GM19035 (cell line): ENCODE data around the gene MPZL1.

Source experiments
- ATAC-seq: cut with Tn5 transposase; IDR thresholded peaks from one replicate; pipeline ENCODE4 v1.9.1; 2021; ENCODE audit not compliant: unreplicated experiment

The MPZL1 gene

GRCh38 chr1:167748906-167749305, 27.1 kb downstream of the MPZL1 start:
- ATAC-seq: no peak

- no peak for ATAC-seq
Measured at GRCh38 chr1:167749741-167750140, 28.0 kb downstream of the MPZL1 start.

- ATAC-seq: no peak
Measured at GRCh38 chr1:167750641-167751040, 28.9 kb downstream of the MPZL1 start.

GRCh38 chr1:167751676-167752075, 29.9 kb downstream of the MPZL1 start:
- no peak for ATAC-seq

GRCh38 chr1:167752219-167752985, 30.6 kb downstream of the MPZL1 start:
- no peak for ATAC-seq

- ATAC-seq: no peak
Measured at GRCh38 chr1:167755654-167756053, 33.9 kb downstream of the MPZL1 start.

- no peak for ATAC-seq
Measured at GRCh38 chr1:167756730-167757405, 35.1 kb downstream of the MPZL1 start.

GRCh38 chr1:167757433-167758309, 35.9 kb downstream of the MPZL1 start:
- ATAC-seq: no peak

- no peak for ATAC-seq
Measured at GRCh38 chr1:167761400-167761799, 39.6 kb downstream of the MPZL1 start.

GRCh38 chr1:167762061-167762746, 40.4 kb downstream of the MPZL1 start:
- no peak for ATAC-seq

- ATAC-seq: no peak
Measured at GRCh38 chr1:167763525-167764220, 41.9 kb downstream of the MPZL1 start.

- ATAC-seq: no peak
Measured at GRCh38 chr1:167764458-167765330, 42.9 kb downstream of the MPZL1 start.

GRCh38 chr1:167765496-167765895, 43.7 kb downstream of the MPZL1 start:
- ATAC-seq: no peak

- ATAC-seq: no peak
Measured at GRCh38 chr1:167766538-167766937, 44.8 kb downstream of the MPZL1 start.

- no peak for ATAC-seq
Measured at GRCh38 chr1:167767761-167768160, 46.0 kb downstream of the MPZL1 start.

GRCh38 chr1:167770127-167770526, 48.3 kb downstream of the MPZL1 start:
- no peak for ATAC-seq

GRCh38 chr1:167772436-167772835, 50.7 kb downstream of the MPZL1 start:
- no peak for ATAC-seq

- ATAC-seq: no peak
Measured at GRCh38 chr1:167773516-167773915, 51.7 kb downstream of the MPZL1 start.

- no peak for ATAC-seq
Measured at GRCh38 chr1:167774710-167775109, 52.9 kb downstream of the MPZL1 start.
